ENCODE data around the gene PDZD2.
"Not testable (repeated sequence)": the region's sequence is repeated elsewhere in the genome, so short reads cannot be mapped to it uniquely, and the experiment has no call there.

The PDZD2 gene

GRCh38 chr5:31680528-31680927, 41.6 kb downstream of the PDZD2 start:
- Histone ChIP-seq H3K36me3 (ENCODE audit: control insufficient read depth, insufficient read depth, low read length) (no peaks in the 10 kb centered on the region), H3K4me1 (ENCODE audit: control insufficient read depth, insufficient read depth, low read length, poor library complexity, severe bottlenecking) (no peaks in the 10 kb centered on the region), H3K27ac (ENCODE audit: insufficient read depth, low read length, poor library complexity, severe bottlenecking) (no peak overlapping the region), H3K4me3 (ENCODE audit: insufficient read depth, low read depth, low read length, poor library complexity, severe bottlenecking) (no peak overlapping the region), H3K27me3 (replicated peaks; ENCODE audit: control insufficient read depth, insufficient read depth, low read length, poor library complexity, severe bottlenecking) (no peaks in the 10 kb centered on the region), H3K9me3 (ENCODE audit: control insufficient read depth, low read length) (no peaks in the 10 kb centered on the region)
- no peak for DNase-seq

GRCh38 chr5:31682025-31682424, 43.1 kb downstream of the PDZD2 start:
- Histone ChIP-seq H3K4me1 (ENCODE audit: control insufficient read depth, insufficient read depth, low read length, poor library complexity, severe bottlenecking) (no peaks in the 10 kb centered on the region), H3K9me3 (ENCODE audit: control insufficient read depth, low read length) (no peaks in the 10 kb centered on the region), H3K4me3 (ENCODE audit: insufficient read depth, low read depth, low read length, poor library complexity, severe bottlenecking) (no peak overlapping the region), H3K27ac (ENCODE audit: insufficient read depth, low read length, poor library complexity, severe bottlenecking) (no peak overlapping the region), H3K36me3 (ENCODE audit: control insufficient read depth, insufficient read depth, low read length) (no peaks in the 10 kb centered on the region), H3K27me3 (replicated peaks; ENCODE audit: control insufficient read depth, insufficient read depth, low read length, poor library complexity, severe bottlenecking) (no peaks in the 10 kb centered on the region)
- no peak for DNase-seq

GRCh38 chr5:31682851-31683250, 43.9 kb downstream of the PDZD2 start:
- H3K9me3 ChIP-seq (ENCODE audit: control insufficient read depth, low read length), result no peaks in the 10 kb centered on the region
- DNase-seq, result no peak
- no peaks in the 10 kb centered on the region for H3K27me3 ChIP-seq (replicated peaks; ENCODE audit: control insufficient read depth, insufficient read depth, low read length, poor library complexity, severe bottlenecking)

GRCh38 chr5:31688515-31689092, 49.7 kb downstream of the PDZD2 start:
- Histone ChIP-seq H3K4me1 (ENCODE audit: control insufficient read depth, insufficient read depth, low read length, poor library complexity, severe bottlenecking) (no peaks in the 10 kb centered on the region), H3K36me3 (ENCODE audit: control insufficient read depth, insufficient read depth, low read length) (no peaks in the 10 kb centered on the region), H3K27me3 (replicated peaks; ENCODE audit: control insufficient read depth, insufficient read depth, low read length, poor library complexity, severe bottlenecking) (no peaks in the 10 kb centered on the region), H3K4me3 (ENCODE audit: insufficient read depth, low read depth, low read length, poor library complexity, severe bottlenecking) (no peak overlapping the region), H3K9me3 (ENCODE audit: control insufficient read depth, low read length) (no peaks in the 10 kb centered on the region), H3K27ac (ENCODE audit: insufficient read depth, low read length, poor library complexity, severe bottlenecking) (no peak overlapping the region)
- DNase-seq, result no peak

More at GRCh38 chr5:31682851-31683250, 43.9 kb downstream of the PDZD2 start:
- no peaks in the 10 kb centered on the region for H3K36me3 ChIP-seq (ENCODE audit: control insufficient read depth, insufficient read depth, low read length)
- no peak overlapping the region for H3K27ac ChIP-seq (ENCODE audit: insufficient read depth, low read length, poor library complexity, severe bottlenecking)
- H3K4me1 ChIP-seq (ENCODE audit: control insufficient read depth, insufficient read depth, low read length, poor library complexity, severe bottlenecking), result no peaks in the 10 kb centered on the region
- no peak overlapping the region for H3K4me3 ChIP-seq (ENCODE audit: insufficient read depth, low read depth, low read length, poor library complexity, severe bottlenecking)

- DNase-seq; H3K4me3 ChIP-seq (ENCODE audit: insufficient read depth, low read depth, low read length, poor library complexity, severe bottlenecking); H3K9me3 ChIP-seq (ENCODE audit: control insufficient read depth, low read length); H3K36me3 ChIP-seq (ENCODE audit: control insufficient read depth, insufficient read depth, low read length); H3K27ac ChIP-seq (ENCODE audit: insufficient read depth, low read length, poor library complexity, severe bottlenecking); H3K27me3 ChIP-seq (replicated peaks; ENCODE audit: control insufficient read depth, insufficient read depth, low read length, poor library complexity, severe bottlenecking); H3K4me1 ChIP-seq (ENCODE audit: control insufficient read depth, insufficient read depth, low read length, poor library complexity, severe bottlenecking): not testable (repeated sequence)
Measured at GRCh38 chr5:31691408-31691807, 52.5 kb downstream of the PDZD2 start.

GRCh38 chr5:31692561-31693221, 53.8 kb downstream of the PDZD2 start:
- H3K27ac ChIP-seq (ENCODE audit: insufficient read depth, low read length, poor library complexity, severe bottlenecking), result no peak overlapping the region
- no peak for DNase-seq
- no peaks in the 10 kb centered on the region for H3K27me3 ChIP-seq (replicated peaks; ENCODE audit: control insufficient read depth, insufficient read depth, low read length, poor library complexity, severe bottlenecking)
- H3K9me3 ChIP-seq (ENCODE audit: control insufficient read depth, low read length), result no peaks in the 10 kb centered on the region
- no peak overlapping the region for H3K4me3 ChIP-seq (ENCODE audit: insufficient read depth, low read depth, low read length, poor library complexity, severe bottlenecking)
- no peaks in the 10 kb centered on the region for H3K36me3 ChIP-seq (ENCODE audit: control insufficient read depth, insufficient read depth, low read length)
- H3K4me1 ChIP-seq (ENCODE audit: control insufficient read depth, insufficient read depth, low read length, poor library complexity, severe bottlenecking), result no peaks in the 10 kb centered on the region

GRCh38 chr5:31698673-31699072, 59.7 kb downstream of the PDZD2 start:
- Histone ChIP-seq H3K9me3 (ENCODE audit: control insufficient read depth, low read length) (no peaks in the 10 kb centered on the region), H3K27ac (ENCODE audit: insufficient read depth, low read length, poor library complexity, severe bottlenecking) (no peak overlapping the region), H3K4me3 (ENCODE audit: insufficient read depth, low read depth, low read length, poor library complexity, severe bottlenecking) (no peak overlapping the region), H3K36me3 (ENCODE audit: control insufficient read depth, insufficient read depth, low read length) (no peaks in the 10 kb centered on the region), H3K27me3 (replicated peaks; ENCODE audit: control insufficient read depth, insufficient read depth, low read length, poor library complexity, severe bottlenecking) (no peaks in the 10 kb centered on the region), H3K4me1 (ENCODE audit: control insufficient read depth, insufficient read depth, low read length, poor library complexity, severe bottlenecking) (no peaks in the 10 kb centered on the region)
- DNase-seq, result no peak

- no peaks in the 10 kb centered on the region for H3K27me3 ChIP-seq (replicated peaks; ENCODE audit: control insufficient read depth, insufficient read depth, low read length, poor library complexity, severe bottlenecking)
- H3K9me3 ChIP-seq (ENCODE audit: control insufficient read depth, low read length), result no peaks in the 10 kb centered on the region
- H3K27ac ChIP-seq (ENCODE audit: insufficient read depth, low read length, poor library complexity, severe bottlenecking), result no peak overlapping the region
- H3K4me1 ChIP-seq (ENCODE audit: control insufficient read depth, insufficient read depth, low read length, poor library complexity, severe bottlenecking), result no peaks in the 10 kb centered on the region
- no peak for DNase-seq
- H3K36me3 ChIP-seq (ENCODE audit: control insufficient read depth, insufficient read depth, low read length), result no peaks in the 10 kb centered on the region
- no peak overlapping the region for H3K4me3 ChIP-seq (ENCODE audit: insufficient read depth, low read depth, low read length, poor library complexity, severe bottlenecking)
Measured at GRCh38 chr5:31701642-31702299, 62.8 kb downstream of the PDZD2 start.

- Histone ChIP-seq H3K27ac (ENCODE audit: insufficient read depth, low read length, poor library complexity, severe bottlenecking) (no peak overlapping the region), H3K27me3 (replicated peaks; ENCODE audit: control insufficient read depth, insufficient read depth, low read length, poor library complexity, severe bottlenecking) (no peaks in the 10 kb centered on the region), H3K36me3 (ENCODE audit: control insufficient read depth, insufficient read depth, low read length) (no peaks in the 10 kb centered on the region), H3K9me3 (ENCODE audit: control insufficient read depth, low read length) (no peaks in the 10 kb centered on the region), H3K4me3 (ENCODE audit: insufficient read depth, low read depth, low read length, poor library complexity, severe bottlenecking) (no peak overlapping the region), H3K4me1 (ENCODE audit: control insufficient read depth, insufficient read depth, low read length, poor library complexity, severe bottlenecking) (no peaks in the 10 kb centered on the region)
- DNase-seq, result no peak
Measured at GRCh38 chr5:31702712-31703111, 63.8 kb downstream of the PDZD2 start.

GRCh38 chr5:31703757-31704156, 64.8 kb downstream of the PDZD2 start:
- Histone ChIP-seq H3K27ac (ENCODE audit: insufficient read depth, low read length, poor library complexity, severe bottlenecking) (no peak overlapping the region), H3K36me3 (ENCODE audit: control insufficient read depth, insufficient read depth, low read length) (no peaks in the 10 kb centered on the region), H3K9me3 (ENCODE audit: control insufficient read depth, low read length) (no peaks in the 10 kb centered on the region), H3K4me1 (ENCODE audit: control insufficient read depth, insufficient read depth, low read length, poor library complexity, severe bottlenecking) (no peaks in the 10 kb centered on the region), H3K27me3 (replicated peaks; ENCODE audit: control insufficient read depth, insufficient read depth, low read length, poor library complexity, severe bottlenecking) (no peaks in the 10 kb centered on the region), H3K4me3 (ENCODE audit: insufficient read depth, low read depth, low read length, poor library complexity, severe bottlenecking) (no peak overlapping the region)
- no peak for DNase-seq

Data from effector memory CD4-positive, alpha-beta T cell (primary cell).